Measurements from ENCODE around the gene F2.
"Not testable (repeated sequence)": the region's sequence is repeated elsewhere in the genome, so short reads cannot be mapped to it uniquely, and the experiment has no call there.

F2 gene

GRCh38 chr11:46711303-46711702 is 7.7 kb upstream of the F2 start:
- Histone ChIP-seq H3K79me2 (ENCODE audit: control insufficient read depth, low read length) (no peaks in the 10 kb centered on the region; the same call in 1 of the 2 replicates), H3K4me2 (ENCODE audit: low read length) (no peak overlapping the region), H4K20me1 (ENCODE audit: control insufficient read depth, insufficient read depth, low read depth, low read length) (no peaks in the 10 kb centered on the region), H3K4me3 (ENCODE audit: low read length) (no peak overlapping the region), H3K27ac (ENCODE audit: low read depth, low read length) (no peak overlapping the region), H3K4me1 (ENCODE audit: control insufficient read depth, low read length) (no peaks in the 10 kb centered on the region), H3K36me3 (ENCODE audit: control insufficient read depth, low read length) (peaks cover 15% of the 10 kb centered on the region), H3K9me2 (replicated peaks; ENCODE audit: control insufficient read depth, low read length) (no peaks in the 10 kb centered on the region), H3K27me3 (ENCODE audit: control insufficient read depth, low read length) (no peaks in the 10 kb centered on the region), H3K9me3 (ENCODE audit: control insufficient read depth, insufficient read depth, low read length) (no peaks in the 10 kb centered on the region), H3F3A (ENCODE audit: control insufficient read depth, insufficient read depth) (no peaks in the 10 kb centered on the region; the same call in 1 of the 2 replicates)
- no peak for TF ChIP-seq EZH2phosphoT487 (IDR thresholded peaks at IDR 0.05; ENCODE audit: borderline replicate concordance, low read length)
- no peak for TF ChIP-seq CTCF (IDR thresholded peaks at IDR 0.05; ENCODE audit: low read depth, low read length, poor library complexity, severe bottlenecking)

DNA sequence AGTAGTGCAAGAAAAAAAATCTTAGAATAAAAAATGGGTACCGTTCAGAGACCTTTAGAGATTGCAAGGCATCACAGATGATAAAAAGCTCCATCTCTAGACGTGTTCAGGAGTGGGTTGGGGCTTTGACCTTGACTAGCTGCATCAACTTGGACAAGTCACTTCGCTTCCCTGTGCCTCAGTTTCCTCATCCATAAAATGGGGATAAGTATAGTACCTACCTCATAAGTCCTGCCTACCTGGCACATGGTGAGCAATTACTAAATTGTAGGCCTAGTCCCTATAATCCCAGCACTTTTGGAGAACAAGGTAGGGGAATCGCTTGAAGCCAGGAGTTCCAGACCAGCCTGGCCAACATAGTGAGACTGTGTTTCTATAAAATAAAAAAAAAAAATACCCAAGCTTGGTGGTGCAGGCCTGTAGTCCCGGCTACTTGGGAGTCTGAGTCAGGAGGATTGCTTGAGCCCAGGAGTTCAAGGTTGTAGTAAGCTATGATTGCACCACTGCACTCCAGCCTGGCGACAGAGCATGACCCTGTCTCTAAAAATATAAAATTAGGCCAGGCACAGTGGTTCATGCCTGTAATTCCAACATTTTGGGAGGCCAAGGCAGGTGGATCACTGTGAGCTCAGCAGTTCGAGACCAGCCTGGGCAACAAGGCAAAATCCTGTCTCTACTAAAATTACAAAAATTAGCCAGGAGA is 6.0 kb upstream of the F2 start:
- no peak overlapping the region for H3K4me3 ChIP-seq (ENCODE audit: low read length)
- no peaks in the 10 kb centered on the region; the same call in 1 of the 2 replicates for H3F3A ChIP-seq (ENCODE audit: control insufficient read depth, insufficient read depth)
- H3K4me2 ChIP-seq (ENCODE audit: low read length), result no peak overlapping the region
- no peaks in the 10 kb centered on the region for H3K9me2 ChIP-seq (replicated peaks; ENCODE audit: control insufficient read depth, low read length)
- no peaks in the 10 kb centered on the region for H3K27me3 ChIP-seq (ENCODE audit: control insufficient read depth, low read length)
- TF ChIP-seq EZH2phosphoT487 (IDR thresholded peaks at IDR 0.05; ENCODE audit: borderline replicate concordance, low read length) (no peak), CTCF (IDR thresholded peaks at IDR 0.05; ENCODE audit: low read depth, low read length, poor library complexity, severe bottlenecking) (no peak)
- peaks cover under 1% of the 10 kb centered on the region; the same call in 1 of the 2 replicates for H3K4me1 ChIP-seq (ENCODE audit: control insufficient read depth, low read length)
- H3K36me3 ChIP-seq (ENCODE audit: control insufficient read depth, low read length), result no peaks in the 10 kb centered on the region
- no peak overlapping the region for H3K27ac ChIP-seq (ENCODE audit: low read depth, low read length)
- H3K79me2 ChIP-seq (ENCODE audit: control insufficient read depth, low read length), result no peaks in the 10 kb centered on the region
- H4K20me1 ChIP-seq (ENCODE audit: control insufficient read depth, insufficient read depth, low read depth, low read length), result no peaks in the 10 kb centered on the region
- no peaks in the 10 kb centered on the region for H3K9me3 ChIP-seq (ENCODE audit: control insufficient read depth, insufficient read depth, low read length)

DNA sequence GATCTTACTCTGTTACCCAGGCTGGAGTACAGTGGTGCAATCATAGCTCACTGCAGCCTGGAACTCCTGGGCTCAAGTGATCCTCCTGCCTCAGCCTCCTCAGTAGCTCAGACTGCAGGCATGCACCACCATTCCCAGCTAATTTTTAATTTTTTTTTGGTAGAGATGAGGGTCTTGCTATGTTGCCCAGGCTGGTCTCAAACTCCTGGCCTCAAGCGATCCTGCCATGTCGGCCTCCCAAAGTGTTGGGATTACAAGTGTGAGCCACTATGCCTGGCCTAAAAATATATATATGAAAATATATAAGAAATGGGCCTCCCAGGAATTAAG is 1.2 kb upstream of the F2 start:
- H3K4me3 ChIP-seq (ENCODE audit: low read length); H3K79me2 ChIP-seq (ENCODE audit: control insufficient read depth, low read length); H3K9me2 ChIP-seq (replicated peaks; ENCODE audit: control insufficient read depth, low read length); H4K20me1 ChIP-seq (ENCODE audit: control insufficient read depth, insufficient read depth, low read depth, low read length); H3K27ac ChIP-seq (ENCODE audit: low read depth, low read length); H3K36me3 ChIP-seq (ENCODE audit: control insufficient read depth, low read length); H3K27me3 ChIP-seq (ENCODE audit: control insufficient read depth, low read length); H3K4me2 ChIP-seq (ENCODE audit: low read length); H3F3A ChIP-seq (ENCODE audit: control insufficient read depth, insufficient read depth); H3K9me3 ChIP-seq (ENCODE audit: control insufficient read depth, insufficient read depth, low read length); H3K4me1 ChIP-seq (ENCODE audit: control insufficient read depth, low read length): not testable (repeated sequence)

- no peaks in the 10 kb centered on the region for H3K36me3 ChIP-seq (ENCODE audit: control insufficient read depth, low read length)
- TF ChIP-seq EZH2phosphoT487 (IDR thresholded peaks at IDR 0.05; ENCODE audit: borderline replicate concordance, low read length) (no peak), CTCF (IDR thresholded peaks at IDR 0.05; ENCODE audit: low read depth, low read length, poor library complexity, severe bottlenecking) (no peak)
- H4K20me1 ChIP-seq (ENCODE audit: control insufficient read depth, insufficient read depth, low read depth, low read length), result no peaks in the 10 kb centered on the region
- H3K27ac ChIP-seq (ENCODE audit: low read depth, low read length), result no peak overlapping the region
- no peak overlapping the region for H3K4me3 ChIP-seq (ENCODE audit: low read length)
- no peaks in the 10 kb centered on the region for H3K9me3 ChIP-seq (ENCODE audit: control insufficient read depth, insufficient read depth, low read length)
- H3K27me3 ChIP-seq (ENCODE audit: control insufficient read depth, low read length), result no peaks in the 10 kb centered on the region
- H3K9me2 ChIP-seq (replicated peaks; ENCODE audit: control insufficient read depth, low read length), result no peaks in the 10 kb centered on the region
- H3K79me2 ChIP-seq (ENCODE audit: control insufficient read depth, low read length), result no peaks in the 10 kb centered on the region
- no peak overlapping the region for H3K4me2 ChIP-seq (ENCODE audit: low read length)
- no peaks in the 10 kb centered on the region for H3F3A ChIP-seq (ENCODE audit: control insufficient read depth, insufficient read depth)
- peaks cover 5% of the 10 kb centered on the region; the same call in 1 of the 2 replicates for H3K4me1 ChIP-seq (ENCODE audit: control insufficient read depth, low read length)
Measured at GRCh38 chr11:46718155-46719019, 626 bp upstream of the F2 start.
